Germinal center (tissue), 1 donor: ENCODE results near the gene BRIX1.

ENCODE experiments used
- DNase-seq: peaks from one replicate; pipeline ENCODE4 v3.0.0; 2012; ENCODE audit warnings: mixed read lengths, low spot score

Gene BRIX1

GRCh38 chr5:34915139-34915855 lies at the start of gene BRIX1, which contains the start of gene RAD1:
Gene BRIX1, plus strand, starts transcription at chr5:34915711. Its CDS starts 28 bp downstream, at chr5:34915739.
Gene RAD1, minus strand, starts transcription at chr5:34915504. Its CDS starts 612 bp downstream, at chr5:34914892.
- peak; percentile 90 for DNase-seq

- no peak for DNase-seq
Measured at GRCh38 chr5:34866989-34867471, 48.5 kb upstream of the BRIX1 start.

GRCh38 chr5:34867660-34868059 lies 47.9 kb upstream of the BRIX1 start:
- DNase-seq = no peak

GRCh38 chr5:34868791-34869190 lies 46.7 kb upstream of the BRIX1 start:
- no peak for DNase-seq

- DNase-seq = no peak
Measured at GRCh38 chr5:34869256-34869655, 46.3 kb upstream of the BRIX1 start.

GRCh38 chr5:34870382-34870781 lies 45.1 kb upstream of the BRIX1 start:
- DNase-seq = no peak

GRCh38 chr5:34876275-34876674 lies 39.2 kb upstream of the BRIX1 start:
- DNase-seq = no peak

GRCh38 chr5:34881246-34881645 lies 34.3 kb upstream of the BRIX1 start:
- no peak for DNase-seq

GRCh38 chr5:34886392-34887119 lies 29.0 kb upstream of the BRIX1 start:
- no peak for DNase-seq

- no peak for DNase-seq
Measured at GRCh38 chr5:34889394-34889793, 26.1 kb upstream of the BRIX1 start.

- no peak for DNase-seq
Measured at GRCh38 chr5:34891981-34892380, 23.5 kb upstream of the BRIX1 start.

GRCh38 chr5:34892414-34892813 lies 23.1 kb upstream of the BRIX1 start:
- no peak for DNase-seq

GRCh38 chr5:34894716-34895115 lies 20.8 kb upstream of the BRIX1 start:
- DNase-seq = no peak

GRCh38 chr5:34895641-34896419 lies 19.7 kb upstream of the BRIX1 start:
- no peak for DNase-seq

GRCh38 chr5:34897646-34898045 lies 17.9 kb upstream of the BRIX1 start:
- no peak for DNase-seq

- DNase-seq = peak; percentile 55
Measured at GRCh38 chr5:34898258-34898895, 17.1 kb upstream of the BRIX1 start.

- DNase-seq = no peak
Measured at GRCh38 chr5:34899066-34899465, 16.4 kb upstream of the BRIX1 start.

GRCh38 chr5:34900652-34901051 lies 14.9 kb upstream of the BRIX1 start:
- DNase-seq = no peak

GRCh38 chr5:34903260-34903659 lies 12.3 kb upstream of the BRIX1 start:
- no peak for DNase-seq

GRCh38 chr5:34905564-34905963 lies 9.9 kb upstream of the BRIX1 start:
- DNase-seq = no peak

GRCh38 chr5:34913072-34913471 lies 2.4 kb upstream of the BRIX1 start:
- no peak for DNase-seq

- DNase-seq = peak; percentile 8
Measured at GRCh38 chr5:34914671-34915138, 806 bp upstream of the BRIX1 start.
